Chondrocyte (in vitro differentiated cells): ENCODE measurements around the gene CRLF1. TPM values are rescaled to one million over a fixed set of nuclear protein-coding genes. Genes with fewer than 3 reads are reported as not detected.

Experiments
- DNase-seq: peaks from one replicate; pipeline ENCODE4 v3.0.0; 2021; ENCODE audit warnings: mixed read lengths, low spot score
- H3K27ac Mint-ChIP-seq: one replicate; pipeline ENCODE4 v1.8.0; 2021; ENCODE audit warnings: mild to moderate bottlenecking, moderate library complexity, mixed read lengths; ENCODE audit not compliant: unreplicated experiment
- H3K27me3 Mint-ChIP-seq: 2 replicates; pipeline ENCODE4 v1.8.0; 2021; ENCODE audit warnings: low read depth, mixed read lengths
- H3K36me3 Mint-ChIP-seq: 2 replicates; pipeline ENCODE4 v1.8.0; 2021; ENCODE audit warnings: low read depth, mixed read lengths
- H3K4me1 Mint-ChIP-seq: 2 replicates; pipeline ENCODE4 v1.8.0; 2021; ENCODE audit warnings: low read depth, mild to moderate bottlenecking, mixed read lengths
- H3K4me3 Mint-ChIP-seq: one replicate; pipeline ENCODE4 v1.8.0; 2021; ENCODE audit warnings: mild to moderate bottlenecking, moderate library complexity, mixed read lengths; ENCODE audit not compliant: unreplicated experiment
- H3K9me3 Mint-ChIP-seq: 2 replicates; pipeline ENCODE4 v1.8.0; 2021; ENCODE audit warnings: low read depth, mixed read lengths
- CTCF ChIP-seq: fragments of 200-600 bp; sonication (generic); IDR thresholded peaks from 2 replicates; pipeline ENCODE4 v1.5.0; 2021; ENCODE audit warnings: antibody characterized with exemption, mild to moderate bottlenecking, moderate library complexity
- total RNA-seq: library from RNA; stranded (reverse); gene quantifications from 3 replicates; pipeline ENCODE4 v1.2.1, GENCODE V29; 2021

The CRLF1 gene
- total RNA-seq, 1 donor from 2014 or later: 13.2 TPM

- no peak overlapping the region for H3K4me3 Mint-ChIP-seq
- no peak overlapping the region for H3K27ac Mint-ChIP-seq
Observed at GRCh38 chr19:18651733-18652132, 45.1 kb upstream of the CRLF1 start.

GRCh38 chr19:18651300-18651699 is 44.7 kb upstream of the CRLF1 start:
- DNase-seq: no peak
- H3K4me1 Mint-ChIP-seq: peaks cover 40% of the 10 kb centered on the region
- H3K9me3 Mint-ChIP-seq: no peaks in the 10 kb centered on the region
- H3K27ac Mint-ChIP-seq: peak overlapping the region; percentile 99
- H3K36me3 Mint-ChIP-seq: no peaks in the 10 kb centered on the region
- peak overlapping the region; percentile 57 for H3K4me3 Mint-ChIP-seq
- no peak for TF ChIP-seq CTCF
- H3K27me3 Mint-ChIP-seq: no peaks in the 10 kb centered on the region

More at GRCh38 chr19:18651733-18652132, 45.1 kb upstream of the CRLF1 start:
- no peaks in the 10 kb centered on the region for H3K9me3 Mint-ChIP-seq
- H3K4me1 Mint-ChIP-seq: peaks cover 41% of the 10 kb centered on the region
- no peaks in the 10 kb centered on the region for H3K36me3 Mint-ChIP-seq
- DNase-seq: no peak
- TF ChIP-seq CTCF: no peak
- H3K27me3 Mint-ChIP-seq: no peaks in the 10 kb centered on the region

GRCh38 chr19:18650468-18651041 is 44.0 kb upstream of the CRLF1 start:
- peak overlapping the region; percentile 57 for H3K4me3 Mint-ChIP-seq
- no peaks in the 10 kb centered on the region for H3K36me3 Mint-ChIP-seq
- H3K9me3 Mint-ChIP-seq: no peaks in the 10 kb centered on the region
- H3K27me3 Mint-ChIP-seq: no peaks in the 10 kb centered on the region
- H3K4me1 Mint-ChIP-seq: peaks cover 40% of the 10 kb centered on the region
- peak; percentile 9 for TF ChIP-seq CTCF
- no peak for DNase-seq
- H3K27ac Mint-ChIP-seq: peak overlapping the region; percentile 99

GRCh38 chr19:18650021-18650390 is 43.4 kb upstream of the CRLF1 start:
- Mint-ChIP-seq H3K4me1 (peaks cover 40% of the 10 kb centered on the region), H3K9me3 (no peaks in the 10 kb centered on the region), H3K27me3 (no peaks in the 10 kb centered on the region), H3K27ac (peak overlapping the region; percentile 99), H3K4me3 (peak overlapping the region; percentile 57), H3K36me3 (no peaks in the 10 kb centered on the region)
- TF ChIP-seq CTCF: no peak
- no peak for DNase-seq

GRCh38 chr19:18649371-18650020 is 42.9 kb upstream of the CRLF1 start:
- DNase-seq: no peak
- peak overlapping the region; percentile 57 for H3K4me3 Mint-ChIP-seq

More at GRCh38 chr19:18649371-18650020, 42.9 kb upstream of the CRLF1 start:
- Mint-ChIP-seq H3K27me3 (no peaks in the 10 kb centered on the region), H3K36me3 (no peaks in the 10 kb centered on the region), H3K27ac (peak overlapping the region; percentile 99), H3K9me3 (no peaks in the 10 kb centered on the region), H3K4me1 (peaks cover 40% of the 10 kb centered on the region)
- no peak for TF ChIP-seq CTCF
